Measurements from ENCODE around the gene EDIL3. TPM values are rescaled to one million over a fixed set of nuclear protein-coding genes. Genes with fewer than 3 reads are reported as not detected.

EDIL3 gene
- total and polyA plus RNA-seq, 2 of the 8 experiments (the other 6 are each of a cell fraction or from before 2014, with no cell fraction given): 14.7 to 47.2 TPM

DNA sequence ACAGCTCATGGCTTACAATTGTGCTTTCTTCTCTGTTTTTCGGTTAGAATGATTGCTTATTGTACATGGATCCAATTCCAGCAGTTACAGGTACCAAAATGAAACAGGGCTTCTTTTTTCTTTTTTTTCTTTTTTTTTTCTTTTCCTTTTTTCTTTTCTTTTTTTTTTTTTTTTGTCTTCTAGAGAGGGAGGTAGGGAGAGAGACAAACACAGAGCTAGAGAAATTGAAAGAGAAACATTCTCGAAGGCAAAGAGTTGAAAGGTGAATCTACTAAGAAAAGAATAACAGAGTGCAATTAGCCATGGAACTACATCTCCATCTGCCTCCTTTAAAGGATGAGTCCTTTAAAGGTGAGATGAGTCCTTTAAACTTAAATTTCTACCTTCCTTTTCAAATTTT, 1.0 kb upstream of the EDIL3 start:
- 0 out of 2 replicates have a peak, but pooled peaks cover 3% of the 10 kb centered on the region for H3K79me1 ChIP-seq (ENCODE audit: low read depth, low read length)
- no peak overlapping the region for H4K5ac ChIP-seq (ENCODE audit: insufficient read length, low read depth, low read length)
- no peak overlapping the region for H2BK120ac ChIP-seq (replicated peaks; ENCODE audit: low read depth, low read length)
- H4K91ac ChIP-seq (replicated peaks; ENCODE audit: insufficient read length, low read length): no peak overlapping the region
- ChIA-PET POLR2A (ENCODE audit: partially characterized antibody) (interaction anchor here (0.7 to 1.5 kb wide), 3 partner anchors 13 to 665 kb away, joined by 3 to 7 read pairs (median 3); partner anchors contain the start of gene HAPLN1), CTCF (ENCODE audit: partially characterized antibody) (interaction anchor here (1.3 kb wide), 1 partner anchor 19 kb away, joined by 4 read pairs; no protein-coding TSS in a partner anchor)
- no peak overlapping the region for H3K9ac ChIP-seq (replicated peaks in 1 of 4; ENCODE audit: extremely low read depth in 1 of 4, low read depth in 3 of 4, low read length in 3 of 4)
- no peak overlapping the region for H2BK5ac ChIP-seq (ENCODE audit: low read depth, low read length)
- no peak overlapping the region for H3K4ac ChIP-seq (replicated peaks; ENCODE audit: insufficient read length, low read depth, low read length)
- no peak overlapping the region for H3K27ac ChIP-seq (ENCODE audit: low read depth, low read length)
- no peak overlapping the region for H4K8ac ChIP-seq (ENCODE audit: extremely low read depth, insufficient read depth, low read length)
- H4K20me1 ChIP-seq (replicated peaks in 1 of 2; ENCODE audit: control insufficient read depth in 1 of 2, insufficient read depth in 2 of 2, low read length in 2 of 2): no peaks in the 10 kb centered on the region
- H2BK20ac ChIP-seq (ENCODE audit: low read length): no peak overlapping the region
- peaks cover 0 to 8% (median 2%) of the 10 kb centered on the region in 4 experiments; a peak in 3 of 7 replicates for H3K4me1 ChIP-seq (replicated peaks in 1 of 4; ENCODE audit: control insufficient read depth in 3 of 4, insufficient read depth in 4 of 4, low read length in 3 of 4)
- H3K79me2 ChIP-seq (ENCODE audit: control insufficient read depth in 1 of 2, insufficient read depth in 2 of 2, low read length in 2 of 2): peaks cover 4 to 29% of the 10 kb centered on the region in 2 experiments
- no peak overlapping the region for H2AFZ ChIP-seq (ENCODE audit: low read length)
- peaks cover 0 to 3% (median 0%) of the 10 kb centered on the region in 4 experiments; a peak in 2 of 7 replicates for H3K27me3 ChIP-seq (replicated peaks in 1 of 4; ENCODE audit: control insufficient read depth in 3 of 4, extremely low read depth in 1 of 4, insufficient read depth in 3 of 4, low read length in 3 of 4)
- TF ChIP-seq MAX (IDR thresholded peaks at IDR 0.05) (no peak), RBBP5 (IDR thresholded peaks at IDR 0.05; ENCODE audit: borderline replicate concordance, low read depth, low read length) (no peak), ZNF274 (IDR thresholded peaks at IDR 0.05; ENCODE audit: borderline replicate concordance, extremely low read depth, low read length) (no peak), TBP (IDR thresholded peaks at IDR 0.05; ENCODE audit: low read depth, low read length) (no peak), JUND (IDR thresholded peaks at IDR 0.05; ENCODE audit: low read length) (no peak)
- TF ChIP-seq, protein P1, sequence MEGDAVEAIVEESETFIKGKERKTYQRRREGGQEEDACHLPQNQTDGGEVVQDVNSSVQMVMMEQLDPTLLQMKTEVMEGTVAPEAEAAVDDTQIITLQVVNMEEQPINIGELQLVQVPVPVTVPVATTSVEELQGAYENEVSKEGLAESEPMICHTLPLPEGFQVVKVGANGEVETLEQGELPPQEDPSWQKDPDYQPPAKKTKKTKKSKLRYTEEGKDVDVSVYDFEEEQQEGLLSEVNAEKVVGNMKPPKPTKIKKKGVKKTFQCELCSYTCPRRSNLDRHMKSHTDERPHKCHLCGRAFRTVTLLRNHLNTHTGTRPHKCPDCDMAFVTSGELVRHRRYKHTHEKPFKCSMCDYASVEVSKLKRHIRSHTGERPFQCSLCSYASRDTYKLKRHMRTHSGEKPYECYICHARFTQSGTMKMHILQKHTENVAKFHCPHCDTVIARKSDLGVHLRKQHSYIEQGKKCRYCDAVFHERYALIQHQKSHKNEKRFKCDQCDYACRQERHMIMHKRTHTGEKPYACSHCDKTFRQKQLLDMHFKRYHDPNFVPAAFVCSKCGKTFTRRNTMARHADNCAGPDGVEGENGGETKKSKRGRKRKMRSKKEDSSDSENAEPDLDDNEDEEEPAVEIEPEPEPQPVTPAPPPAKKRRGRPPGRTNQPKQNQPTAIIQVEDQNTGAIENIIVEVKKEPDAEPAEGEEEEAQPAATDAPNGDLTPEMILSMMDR (IDR thresholded peaks at IDR 0.05; ENCODE audit: control extremely low read depth in 1 of 3, insufficient read depth in 1 of 3, low read depth in 1 of 3, low read length in 3 of 3): no peak
- no peak overlapping the region for H3K23ac ChIP-seq (ENCODE audit: insufficient read length)
- H3K36me3 ChIP-seq (ENCODE audit: control insufficient read depth in 2 of 4, insufficient read depth in 4 of 4, low read length in 3 of 4): peaks cover 0 to 3% (median 0%) of the 10 kb centered on the region in 4 experiments; a peak in 1 of 8 replicates
- no peak overlapping the region for H3K56ac ChIP-seq (replicated peaks; ENCODE audit: insufficient read length, low read depth, low read length)
- peak overlapping the region; percentile 94 to 98 for H3K4me2 ChIP-seq (ENCODE audit: insufficient read depth in 1 of 2, low read depth in 2 of 2, low read length in 2 of 2)
- no peak overlapping the region for H2BK15ac ChIP-seq (ENCODE audit: low read length)
- no peak overlapping the region for H3K18ac ChIP-seq (ENCODE audit: extremely low read depth, low read length)
- FAIRE-seq: no peak
- peaks cover 11% of the 10 kb centered on the region for H3K23me2 ChIP-seq (ENCODE audit: low read depth, low read length)
- WGBS, 2 experiments (ENCODE audit: extremely low coverage in 1 of 2, insufficient coverage in 1 of 2, insufficient read length in 1 of 2, insufficient replicate concordance in 2 of 2, low coverage in 1 of 2, low lambda C conversion rate in 2 of 2, missing lambda C conversion rate in 1 of 2): 51% methylated on average over 2 of the region's 2 CpGs; no CpG with 5 or more reads in 1 of the 2 experiments
- no peak for DNase-seq (ENCODE audit: low read depth in 1 of 2, low spot score in 2 of 2)
- peak overlapping the region in 3 of 4 experiments; percentile 78 to 93 (median 87); a peak in 7 of 8 replicates for H3K4me3 ChIP-seq (ENCODE audit: extremely low read depth in 1 of 4, insufficient read depth in 2 of 4, low read depth in 3 of 4, low read length in 4 of 4)
- H2BK12ac ChIP-seq (ENCODE audit: low read depth, low read length): no peak overlapping the region
- H3K14ac ChIP-seq (ENCODE audit: insufficient read length): no peak overlapping the region
- no peaks in the 10 kb centered on the region for H3K9me3 ChIP-seq (ENCODE audit: insufficient read depth in 2 of 2, low read depth in 1 of 2, low read length in 1 of 2)
- H2AK5ac ChIP-seq (ENCODE audit: low read depth, low read length): no peak overlapping the region

Data from H1 (cell line).